Suprapubic skin (tissue), 4 donors: ENCODE results near the gene PIGR. TPM values are rescaled to one million over a fixed set of nuclear protein-coding genes. Genes with fewer than 3 reads are reported as not detected.

Source experiments
- DNase-seq, 2 donors: peaks; one replicate each; pipeline ENCODE4 v3.0.0-alpha.2; 2019; ENCODE audit warnings: low spot score in 2 of 2
- H3K27ac ChIP-seq: fragments of 200-600 bp; sonication (generic); one replicate; pipeline ENCODE4 v1.5.1; 2019
- H3K27me3 ChIP-seq: fragments of 200-600 bp; sonication (generic); one replicate; pipeline ENCODE4 v1.5.1; 2019
- H3K36me3 ChIP-seq: fragments of 200-600 bp; sonication (generic); one replicate; pipeline ENCODE4 v1.5.1; 2019
- H3K4me1 ChIP-seq: fragments of 200-600 bp; sonication (generic); one replicate; pipeline ENCODE4 v1.5.1; 2019
- H3K4me3 ChIP-seq: fragments of 200-600 bp; sonication (generic); one replicate; pipeline ENCODE4 v1.5.1; 2019; ENCODE audit warnings: mild to moderate bottlenecking
- H3K9me3 ChIP-seq: fragments of 200-600 bp; sonication (generic); one replicate; pipeline ENCODE4 v1.5.1; 2019
- CTCF ChIP-seq, 2 donors: fragments of 200-600 bp in 1 of 2; fragments of 450-650 bp in 1 of 2; sonication (generic) in 1 of 2; IDR thresholded peaks; one replicate each; pipeline ENCODE4 v1.5.1; 2016 to 2019; ENCODE audit warnings: antibody characterized with exemption in 2 of 2, mild to moderate bottlenecking in 1 of 2, moderate library complexity in 1 of 2
- EP300 ChIP-seq: sonication (generic); formaldehyde crosslinking; IDR thresholded peaks from one replicate; pipeline ENCODE4 v1.6.1; 2017; ENCODE audit warnings: antibody characterized with exemption
- POLR2A ChIP-seq, 2 donors: fragments of 450-650 bp; IDR thresholded peaks; one replicate each; pipeline ENCODE4 v1.6.1; 2017; ENCODE audit warnings: antibody characterized with exemption in 2 of 2, mild to moderate bottlenecking in 2 of 2, moderate library complexity in 2 of 2
- POLR2AphosphoS5 ChIP-seq, 3 donors: sonication (generic); formaldehyde crosslinking; IDR thresholded peaks; one replicate each; pipeline ENCODE4 v1.6.1; 2017; ENCODE audit warnings: antibody characterized with exemption in 3 of 3
- WGBS: methylation state at CpG from one replicate; pipeline ENCODE4 v1.1.5; 2018; 5-methylcytosine and 5-hydroxymethylcytosine counted together
- total RNA-seq, 4 donors: library from RNA; depleted of rRNA; stranded (reverse); fragments of >200 nt; gene quantifications; one replicate each; pipeline ENCODE4 v1.1.0, GENCODE V29; 2016

The PIGR gene
- total RNA-seq, 4 donors from 2014 or later = 0.49 to 6.4 (median 2.3) TPM

- peak in 1 of 3 donors; percentile 48 for TF ChIP-seq POLR2AphosphoS5 (IDR thresholded peaks at IDR 0.05)
- TF ChIP-seq CTCF (IDR thresholded peaks at IDR 0.05) = no peak
- TF ChIP-seq POLR2A (IDR thresholded peaks at IDR 0.05) = no peak
- TF ChIP-seq EP300 = peak; percentile 19
- peak overlapping the region; percentile 68 for H3K27ac ChIP-seq
- DNase-seq = peak; percentile 80
- no peaks in the 10 kb centered on the region for H3K36me3 ChIP-seq
- H3K4me3 ChIP-seq = peak overlapping the region; percentile 50
- H3K27me3 ChIP-seq = peaks cover 23% of the 10 kb centered on the region
- H3K9me3 ChIP-seq = no peaks in the 10 kb centered on the region
- H3K4me1 ChIP-seq = peaks cover 24% of the 10 kb centered on the region
- 2% methylated on average over 16 of the region's 69 CpGs for WGBS
Measured at GRCh38 chr1:206909161-206909882, 36.9 kb downstream of the PIGR start.

GRCh38 chr1:206908038-206908437 is 38.2 kb downstream of the PIGR start:
- Histone ChIP-seq H3K36me3 (no peaks in the 10 kb centered on the region), H3K9me3 (no peaks in the 10 kb centered on the region), H3K27ac (no peak overlapping the region), H3K4me3 (no peak overlapping the region), H3K27me3 (peaks cover 23% of the 10 kb centered on the region), H3K4me1 (peaks cover 24% of the 10 kb centered on the region)
- DNase-seq = peak in 1 of 2 donors; percentile 69
- no peak for TF ChIP-seq POLR2A (IDR thresholded peaks at IDR 0.05)
- TF ChIP-seq EP300 = no peak
- TF ChIP-seq CTCF (IDR thresholded peaks at IDR 0.05) = no peak
- TF ChIP-seq POLR2AphosphoS5 (IDR thresholded peaks at IDR 0.05) = no peak
- 84% methylated on average over 10 of the region's 10 CpGs for WGBS

GRCh38 chr1:206907304-206907991 is 38.8 kb downstream of the PIGR start:
- no peak overlapping the region for H3K27ac ChIP-seq

GRCh38 chr1:206905295-206906164 is 40.7 kb downstream of the PIGR start:
- no peak overlapping the region for H3K27ac ChIP-seq
- WGBS = 54% methylated on average over 4 of the region's 4 CpGs
- H3K36me3 ChIP-seq = no peaks in the 10 kb centered on the region
- H3K4me1 ChIP-seq = peaks cover 20% of the 10 kb centered on the region
- TF ChIP-seq EP300 (no peak), CTCF (IDR thresholded peaks at IDR 0.05) (no peak), POLR2A (IDR thresholded peaks at IDR 0.05) (no peak), POLR2AphosphoS5 (IDR thresholded peaks at IDR 0.05) (no peak)
- H3K27me3 ChIP-seq = peaks cover 29% of the 10 kb centered on the region
- DNase-seq = peak in 1 of 2 donors; percentile 16
- H3K9me3 ChIP-seq = no peaks in the 10 kb centered on the region
- no peak overlapping the region for H3K4me3 ChIP-seq

More at GRCh38 chr1:206907304-206907991, 38.8 kb downstream of the PIGR start:
- H3K27me3 ChIP-seq = peaks cover 23% of the 10 kb centered on the region
- H3K36me3 ChIP-seq = no peaks in the 10 kb centered on the region
- DNase-seq = peak in 1 of 2 donors; percentile 76
- H3K4me3 ChIP-seq = no peak overlapping the region
- no peaks in the 10 kb centered on the region for H3K9me3 ChIP-seq
- no peak for TF ChIP-seq EP300
- H3K4me1 ChIP-seq = peaks cover 24% of the 10 kb centered on the region
- WGBS = 92% methylated on average over 20 of the region's 23 CpGs

- peaks cover 24% of the 10 kb centered on the region for H3K27me3 ChIP-seq
- peak in 1 of 2 donors; percentile 62 for DNase-seq
- peaks cover 13% of the 10 kb centered on the region for H3K4me1 ChIP-seq
- no peaks in the 10 kb centered on the region for H3K9me3 ChIP-seq
- 80% methylated on average over 10 of the region's 10 CpGs for WGBS
- H3K4me3 ChIP-seq = no peak overlapping the region
- no peaks in the 10 kb centered on the region for H3K36me3 ChIP-seq
- TF ChIP-seq CTCF (IDR thresholded peaks at IDR 0.05) = no peak
- TF ChIP-seq POLR2A (IDR thresholded peaks at IDR 0.05) = no peak
- TF ChIP-seq EP300 = no peak
- TF ChIP-seq POLR2AphosphoS5 (IDR thresholded peaks at IDR 0.05) = no peak
- H3K27ac ChIP-seq = no peak overlapping the region
Measured at GRCh38 chr1:206904423-206905142, 41.7 kb downstream of the PIGR start.
